ENCODE data around the gene TIGAR.

Gene TIGAR, protein sequence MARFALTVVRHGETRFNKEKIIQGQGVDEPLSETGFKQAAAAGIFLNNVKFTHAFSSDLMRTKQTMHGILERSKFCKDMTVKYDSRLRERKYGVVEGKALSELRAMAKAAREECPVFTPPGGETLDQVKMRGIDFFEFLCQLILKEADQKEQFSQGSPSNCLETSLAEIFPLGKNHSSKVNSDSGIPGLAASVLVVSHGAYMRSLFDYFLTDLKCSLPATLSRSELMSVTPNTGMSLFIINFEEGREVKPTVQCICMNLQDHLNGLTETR

DNA sequence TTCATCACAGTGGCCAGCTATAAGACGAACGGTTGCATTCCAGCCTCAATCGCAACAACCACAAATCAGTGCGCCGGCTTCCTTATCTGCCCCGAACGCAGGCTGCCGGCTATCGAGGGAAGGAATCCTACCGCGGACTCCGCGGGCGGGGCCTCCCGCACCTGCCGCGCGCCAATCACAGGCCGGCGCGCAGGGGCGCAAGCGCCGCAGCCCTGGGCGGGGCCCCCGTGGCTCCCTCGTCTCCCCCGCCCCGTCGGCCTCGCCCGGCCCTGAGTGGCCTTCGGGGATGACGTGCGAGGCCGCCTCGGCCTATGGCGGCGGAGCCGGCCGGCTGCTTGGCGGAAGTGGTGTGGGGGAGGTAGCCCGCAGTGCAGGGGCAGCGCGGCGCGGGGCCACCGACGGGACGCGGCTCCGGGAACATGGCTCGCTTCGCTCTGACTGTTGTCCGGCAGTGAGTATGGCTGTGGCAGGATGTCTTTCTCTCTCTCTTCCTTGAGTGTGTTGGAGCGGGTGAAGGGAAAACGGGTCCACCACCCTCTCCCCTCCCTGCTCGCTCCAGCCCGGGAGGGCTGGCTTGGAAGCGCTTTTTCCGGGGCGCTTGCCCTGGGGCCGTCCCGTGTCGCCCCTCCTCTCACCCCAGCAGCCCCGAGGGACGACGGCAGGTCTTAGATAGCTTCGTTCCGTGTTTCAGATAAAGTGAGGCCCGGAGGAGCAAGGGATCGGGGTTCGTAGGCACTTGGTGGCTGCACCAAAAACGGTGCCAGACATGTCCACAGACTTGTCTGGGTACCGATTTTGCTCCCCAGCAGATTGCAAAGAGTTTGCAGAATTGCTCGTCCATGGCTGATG lies at the start of gene TIGAR:
TIGAR (plus strand) TSS at position 361 of the 849 bp plus-strand sequence; CDS start at position 420, 59 bp downstream.
- peak; percentile 90 to 91 for DNase-seq

DNA sequence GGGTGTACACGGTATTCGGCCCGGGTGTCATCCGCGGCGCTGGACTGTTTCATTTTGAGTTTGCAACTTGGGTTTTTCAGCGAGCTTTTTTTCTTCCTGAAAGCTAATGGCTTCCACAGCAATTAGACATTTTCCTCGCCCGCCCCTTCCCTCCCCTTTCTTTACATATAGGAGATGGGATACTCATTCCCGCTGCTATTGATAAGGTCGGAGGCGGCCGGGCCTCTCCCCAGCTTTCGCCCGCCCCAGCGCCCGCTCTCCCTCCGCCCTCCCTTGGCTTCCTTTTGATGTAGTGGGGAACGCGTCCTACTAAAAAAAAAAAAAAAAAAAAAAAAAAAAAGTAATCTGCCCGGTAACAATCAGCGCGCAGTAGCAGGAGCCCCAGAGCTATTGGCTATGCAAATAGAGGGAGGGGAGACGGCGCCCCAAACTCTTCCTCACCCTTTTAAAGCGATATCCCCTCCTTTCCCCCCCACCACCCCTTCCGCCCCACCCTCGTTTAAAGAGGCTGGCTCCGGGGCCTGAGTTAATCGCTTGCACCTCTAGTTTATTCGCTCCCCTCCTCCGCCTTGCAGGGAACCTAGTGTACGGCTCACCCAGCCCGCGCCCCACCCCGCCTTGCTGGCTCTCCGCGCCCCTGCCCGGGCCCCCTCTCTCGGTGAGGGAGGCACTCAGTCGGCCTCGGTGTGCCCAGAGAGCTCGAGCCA lies 49.1 kb upstream of the TIGAR start:
- peak; percentile 94 to 95 for DNase-seq

DNA sequence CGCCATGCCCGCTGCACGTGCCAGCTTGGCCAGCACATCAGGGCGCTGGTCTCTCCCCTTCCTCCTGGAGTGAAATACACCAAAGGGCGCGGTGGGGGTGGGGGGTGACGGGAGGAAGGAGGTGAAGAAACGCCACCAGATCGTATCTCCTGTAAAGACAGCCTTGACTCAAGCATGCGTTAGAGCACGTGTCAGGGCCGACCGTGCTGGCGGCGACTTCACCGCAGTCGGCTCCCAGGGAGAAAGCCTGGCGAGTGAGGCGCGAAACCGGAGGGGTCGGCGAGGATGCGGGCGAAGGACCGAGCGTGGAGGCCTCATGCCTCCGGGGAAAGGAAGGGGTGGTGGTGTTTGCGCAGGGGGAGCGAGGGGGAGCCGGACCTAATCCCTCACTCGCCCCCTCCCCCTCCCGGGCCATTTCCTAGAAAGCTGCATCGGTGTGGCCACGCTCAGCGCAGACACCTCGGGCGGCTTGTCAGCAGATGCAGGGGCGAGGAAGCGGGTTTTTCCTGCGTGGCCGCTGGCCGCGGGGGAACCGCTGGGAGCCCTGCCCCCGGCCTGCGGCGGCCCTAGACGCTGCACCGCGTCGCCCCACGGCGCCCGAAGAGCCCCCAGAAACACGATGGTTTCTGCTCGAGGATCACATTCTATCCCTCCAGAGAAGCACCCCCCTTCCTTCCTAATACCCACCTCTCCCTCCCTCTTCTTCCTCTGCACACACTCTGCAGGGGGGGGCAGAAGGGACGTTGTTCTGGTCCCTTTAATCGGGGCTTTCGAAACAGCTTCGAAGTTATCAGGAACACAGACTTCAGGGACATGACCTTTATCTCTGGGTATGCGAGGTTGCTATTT lies 48.4 kb upstream of the TIGAR start:
- DNase-seq, result peak; percentile 80 to 86

DNA sequence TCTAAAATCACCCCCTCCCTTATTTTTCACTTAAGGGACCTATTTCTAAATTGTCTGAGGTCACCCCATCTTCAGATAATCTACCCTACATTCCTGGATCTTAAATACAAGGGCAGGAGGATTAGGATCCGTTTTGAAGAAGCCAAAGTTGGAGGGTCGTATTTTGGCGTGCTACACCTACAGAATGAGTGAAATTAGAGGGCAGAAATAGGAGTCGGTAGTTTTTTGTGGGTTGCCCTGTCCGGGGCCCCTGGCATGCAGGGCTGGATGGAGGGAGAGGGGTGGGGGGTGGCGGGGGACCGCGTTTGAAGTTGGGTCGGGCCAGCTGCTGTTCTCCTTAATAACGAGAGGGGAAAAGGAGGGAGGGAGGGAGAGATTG lies 47.8 kb upstream of the TIGAR start:
- no peak for DNase-seq

DNA sequence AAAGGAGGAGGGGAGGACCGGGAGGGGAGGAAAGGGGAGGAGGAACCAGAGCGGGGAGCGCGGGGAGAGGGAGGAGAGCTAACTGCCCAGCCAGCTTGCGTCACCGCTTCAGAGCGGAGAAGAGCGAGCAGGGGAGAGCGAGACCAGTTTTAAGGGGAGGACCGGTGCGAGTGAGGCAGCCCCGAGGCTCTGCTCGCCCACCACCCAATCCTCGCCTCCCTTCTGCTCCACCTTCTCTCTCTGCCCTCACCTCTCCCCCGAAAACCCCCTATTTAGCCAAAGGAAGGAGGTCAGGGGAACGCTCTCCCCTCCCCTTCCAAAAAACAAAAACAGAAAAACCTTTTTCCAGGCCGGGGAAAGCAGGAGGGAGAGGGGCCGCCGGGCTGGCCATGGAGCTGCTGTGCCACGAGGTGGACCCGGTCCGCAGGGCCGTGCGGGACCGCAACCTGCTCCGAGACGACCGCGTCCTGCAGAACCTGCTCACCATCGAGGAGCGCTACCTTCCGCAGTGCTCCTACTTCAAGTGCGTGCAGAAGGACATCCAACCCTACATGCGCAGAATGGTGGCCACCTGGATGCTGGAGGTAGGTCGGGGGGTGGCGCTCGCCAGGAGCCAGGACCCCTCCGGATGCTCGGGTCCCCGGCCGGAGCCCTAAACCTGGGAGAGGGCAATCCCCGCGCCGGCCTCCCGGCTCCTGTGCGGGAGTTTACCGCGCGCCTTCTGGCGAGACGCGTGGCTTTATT lies 47.2 kb upstream of the TIGAR start, which contains the start of gene CCND2:
CCND2 (plus strand) TSS at position 111 of the 744 bp plus-strand sequence; CDS start at position 390, 279 bp downstream.
- DNase-seq, result peak; percentile 82 to 84

DNA sequence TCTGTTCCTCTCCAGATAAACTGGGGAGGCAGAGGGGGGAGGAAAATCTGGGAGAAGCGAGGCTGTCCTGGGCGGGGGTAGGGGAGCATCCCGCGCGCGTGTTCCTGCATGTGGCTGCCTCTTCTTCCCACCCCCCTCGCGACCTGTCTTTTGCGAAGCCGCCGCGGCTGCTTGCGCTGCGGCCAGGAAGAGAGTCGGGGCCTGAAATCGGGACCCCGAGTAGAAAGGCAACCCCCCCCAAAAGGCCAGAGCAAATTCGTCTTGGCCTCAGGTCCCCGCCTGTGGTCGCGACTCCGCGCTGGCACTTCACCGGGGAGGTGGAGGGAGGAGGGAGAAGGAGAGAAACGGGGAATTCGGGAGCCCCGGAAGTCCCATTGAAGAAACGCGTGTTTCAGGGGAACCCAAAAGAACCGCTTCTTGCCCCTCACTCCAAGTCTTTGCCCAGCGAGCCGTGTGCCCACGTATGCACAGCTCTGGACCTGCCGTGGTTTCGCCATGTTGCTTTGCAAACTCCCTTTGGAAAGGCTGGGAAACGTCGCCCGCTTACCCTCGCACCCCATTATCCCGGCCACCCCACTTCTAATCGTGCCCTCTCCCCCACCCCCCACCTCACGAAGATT lies 46.5 kb upstream of the TIGAR start:
- DNase-seq, result peak in 1 of 2 donors; percentile 42

DNA sequence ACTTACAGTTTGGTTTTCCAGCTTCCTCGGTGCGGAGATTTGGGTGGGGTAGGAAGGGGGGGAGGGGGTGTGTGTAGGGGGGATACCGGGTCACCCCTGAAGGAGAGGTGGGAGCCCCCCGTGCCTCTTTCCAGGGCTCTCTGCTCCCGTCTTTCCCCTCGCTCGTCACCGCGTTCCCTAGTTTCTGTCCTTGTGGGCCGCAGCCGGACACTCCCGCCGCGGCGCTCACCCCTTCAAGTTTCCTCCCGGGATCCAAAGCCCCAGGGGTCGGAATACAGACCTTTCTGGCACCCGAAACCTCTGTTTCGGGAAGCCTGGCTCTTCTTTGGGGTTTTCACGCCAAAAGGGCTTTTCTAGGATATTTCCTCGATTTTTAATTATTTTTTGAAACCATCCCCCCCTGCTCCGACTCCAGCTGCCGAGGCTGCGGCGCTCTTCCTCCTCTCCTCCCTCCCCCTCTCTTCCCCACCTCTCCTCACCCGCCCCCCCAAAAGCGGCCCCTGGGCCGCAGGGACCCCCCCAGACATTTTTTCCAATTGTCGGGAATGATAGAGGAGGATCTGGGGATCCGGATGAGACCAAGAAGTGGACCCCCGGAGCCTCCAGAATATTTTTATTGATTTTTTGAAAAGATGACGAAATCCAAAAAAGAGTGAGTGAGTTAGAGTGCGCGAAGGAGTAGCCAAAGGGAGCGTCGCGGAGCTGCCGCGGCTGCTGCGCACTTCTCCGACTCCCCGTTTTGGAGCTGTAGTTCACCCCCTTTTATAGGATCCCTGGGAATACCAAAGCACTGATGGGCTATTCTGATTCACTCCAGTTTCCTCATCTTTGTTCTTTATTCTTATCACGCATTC lies 45.8 kb upstream of the TIGAR start:
- no peak for DNase-seq

DNA sequence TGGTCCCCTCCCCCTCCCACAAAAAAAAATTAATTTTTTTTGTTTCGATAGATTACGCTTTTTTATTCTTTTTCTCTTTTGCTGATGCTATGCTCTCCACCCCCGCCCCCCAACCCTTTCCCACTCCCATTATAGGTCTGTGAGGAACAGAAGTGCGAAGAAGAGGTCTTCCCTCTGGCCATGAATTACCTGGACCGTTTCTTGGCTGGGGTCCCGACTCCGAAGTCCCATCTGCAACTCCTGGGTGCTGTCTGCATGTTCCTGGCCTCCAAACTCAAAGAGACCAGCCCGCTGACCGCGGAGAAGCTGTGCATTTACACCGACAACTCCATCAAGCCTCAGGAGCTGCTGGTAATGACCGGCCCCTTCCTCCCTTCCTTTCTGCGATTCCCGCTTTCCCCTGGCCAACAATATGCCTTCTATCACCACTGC lies 45.1 kb upstream of the TIGAR start:
- DNase-seq, result no peak

DNA sequence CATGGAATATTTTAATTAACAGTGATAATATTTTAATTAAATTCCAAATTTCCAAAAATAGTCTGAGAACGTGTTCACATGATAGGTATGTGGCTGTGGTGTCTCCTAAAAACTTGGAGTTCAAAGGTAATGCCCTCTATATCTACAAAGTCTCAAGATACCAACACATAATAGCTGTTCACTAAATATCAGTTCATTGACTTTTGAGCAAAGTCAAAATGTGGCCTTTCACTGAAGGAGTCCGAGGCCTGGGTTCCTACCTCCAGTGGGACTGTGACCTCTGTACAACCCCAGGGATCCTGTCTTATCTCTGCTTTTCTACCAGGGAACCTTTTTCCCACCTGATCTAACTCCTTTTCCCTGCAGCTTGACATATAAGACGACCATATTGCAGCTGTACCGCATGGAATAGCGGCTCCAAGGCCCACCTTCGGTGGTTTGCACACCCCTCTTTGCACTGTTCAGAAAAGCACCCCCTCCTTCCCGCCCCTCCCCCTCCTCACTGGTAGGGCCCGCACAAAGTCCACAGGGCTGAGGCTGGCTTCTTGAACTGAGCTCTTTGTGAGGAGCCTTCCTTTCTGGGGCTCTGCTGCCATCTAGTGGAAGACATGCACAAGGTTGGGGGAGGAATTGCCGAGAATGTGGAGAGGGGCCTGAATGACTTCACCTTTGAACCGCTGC lies 44.3 kb upstream of the TIGAR start:
- DNase-seq, result peak; percentile 91 to 93

DNA sequence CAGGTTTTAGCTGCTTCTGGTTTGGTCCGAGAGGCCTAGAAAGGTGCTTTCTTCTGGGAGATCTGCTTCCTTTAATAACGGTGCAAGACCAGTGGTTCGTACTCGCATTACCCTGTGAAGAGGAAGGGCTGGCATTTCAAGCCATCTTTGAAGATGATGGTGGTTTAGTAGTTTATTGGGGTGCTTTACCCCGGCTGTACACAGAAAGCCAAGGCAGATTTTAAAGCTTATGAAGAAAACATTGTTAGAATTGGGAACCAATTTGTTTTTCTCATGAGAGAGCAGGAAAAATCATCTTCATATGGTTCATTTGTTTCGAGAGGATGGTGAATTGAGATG lies 43.8 kb upstream of the TIGAR start:
- DNase-seq, result no peak

DNA sequence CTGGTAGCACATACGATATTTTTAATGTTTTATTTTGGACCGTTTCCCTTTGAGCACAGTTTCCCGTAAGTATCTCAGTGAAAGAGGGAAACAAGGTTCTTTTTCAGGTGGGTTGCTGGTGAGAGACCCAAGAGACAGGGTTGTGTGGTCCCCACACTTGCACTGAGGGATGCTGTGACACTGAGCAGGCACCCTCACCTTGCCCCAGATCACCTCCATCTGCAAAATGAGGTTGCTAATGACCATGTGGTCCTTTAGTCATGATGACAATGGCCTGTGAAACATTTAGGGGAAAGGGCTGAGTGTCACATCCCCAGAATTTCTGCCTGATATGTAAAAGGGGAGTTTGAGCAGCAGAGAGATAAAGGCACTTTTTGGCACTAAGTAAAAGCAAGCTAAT lies 43.2 kb upstream of the TIGAR start:
- no peak for DNase-seq

DNA sequence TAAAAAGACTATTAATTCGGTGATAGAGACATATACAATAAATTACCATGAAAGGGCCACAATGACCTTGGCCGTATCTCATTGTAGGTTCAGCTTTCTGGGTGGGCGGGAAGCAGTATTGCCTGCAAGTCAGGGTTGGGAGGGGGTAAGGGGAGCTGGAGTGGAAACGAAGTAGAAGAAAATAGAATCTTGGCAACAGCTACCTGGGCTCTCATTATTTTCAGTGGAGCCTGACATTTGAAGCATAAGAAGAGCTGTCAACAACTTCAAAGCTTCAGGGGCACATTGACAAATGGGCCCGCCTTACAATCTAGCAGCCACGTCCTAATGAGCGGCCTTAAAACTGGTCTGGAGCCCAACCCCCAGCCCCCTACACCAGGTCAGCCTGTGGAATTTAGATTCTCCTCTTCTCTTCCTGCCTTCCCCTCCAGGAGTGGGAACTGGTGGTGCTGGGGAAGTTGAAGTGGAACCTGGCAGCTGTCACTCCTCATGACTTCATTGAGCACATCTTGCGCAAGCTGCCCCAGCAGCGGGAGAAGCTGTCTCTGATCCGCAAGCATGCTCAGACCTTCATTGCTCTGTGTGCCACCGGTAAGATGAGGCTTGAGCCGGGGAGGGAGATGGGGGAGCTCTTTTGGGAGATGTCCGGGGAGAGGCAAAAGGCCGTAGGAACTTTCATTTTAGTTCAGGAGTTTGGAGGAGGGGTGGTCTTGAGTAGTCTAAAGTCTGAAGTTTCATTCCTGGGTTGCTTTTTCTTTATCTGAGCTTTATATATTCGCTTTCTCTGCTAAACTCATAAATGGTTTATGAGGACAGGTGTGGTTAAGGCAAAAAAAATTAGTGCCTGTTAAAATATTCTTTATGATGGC lies 42.5 kb upstream of the TIGAR start:
- peak in 1 of 2 donors; percentile 58 for DNase-seq

DNA sequence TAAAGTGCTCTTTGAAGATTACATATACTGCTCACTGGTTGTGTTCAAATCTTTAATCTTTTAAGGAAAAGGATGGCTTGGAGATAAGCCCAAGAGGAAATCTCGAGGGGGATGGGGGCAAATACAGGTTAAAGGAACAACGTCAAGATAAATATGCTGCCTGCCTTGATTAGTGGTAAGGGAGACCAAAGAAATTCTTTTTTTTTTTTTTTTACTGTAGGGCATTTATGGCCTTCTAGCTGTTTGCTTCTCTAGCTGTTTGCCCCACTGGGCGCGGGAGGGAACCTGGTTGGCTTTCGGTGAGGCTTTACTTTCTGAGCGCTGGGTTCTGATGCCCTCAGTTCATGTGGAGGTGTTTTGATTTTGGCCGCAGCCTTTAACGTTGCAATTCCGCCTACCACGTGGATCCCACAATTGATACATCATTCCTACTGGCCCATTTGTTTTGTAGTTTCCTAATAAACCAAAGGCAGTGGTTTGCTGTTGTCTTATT lies 41.8 kb upstream of the TIGAR start:
- no peak for DNase-seq

DNA sequence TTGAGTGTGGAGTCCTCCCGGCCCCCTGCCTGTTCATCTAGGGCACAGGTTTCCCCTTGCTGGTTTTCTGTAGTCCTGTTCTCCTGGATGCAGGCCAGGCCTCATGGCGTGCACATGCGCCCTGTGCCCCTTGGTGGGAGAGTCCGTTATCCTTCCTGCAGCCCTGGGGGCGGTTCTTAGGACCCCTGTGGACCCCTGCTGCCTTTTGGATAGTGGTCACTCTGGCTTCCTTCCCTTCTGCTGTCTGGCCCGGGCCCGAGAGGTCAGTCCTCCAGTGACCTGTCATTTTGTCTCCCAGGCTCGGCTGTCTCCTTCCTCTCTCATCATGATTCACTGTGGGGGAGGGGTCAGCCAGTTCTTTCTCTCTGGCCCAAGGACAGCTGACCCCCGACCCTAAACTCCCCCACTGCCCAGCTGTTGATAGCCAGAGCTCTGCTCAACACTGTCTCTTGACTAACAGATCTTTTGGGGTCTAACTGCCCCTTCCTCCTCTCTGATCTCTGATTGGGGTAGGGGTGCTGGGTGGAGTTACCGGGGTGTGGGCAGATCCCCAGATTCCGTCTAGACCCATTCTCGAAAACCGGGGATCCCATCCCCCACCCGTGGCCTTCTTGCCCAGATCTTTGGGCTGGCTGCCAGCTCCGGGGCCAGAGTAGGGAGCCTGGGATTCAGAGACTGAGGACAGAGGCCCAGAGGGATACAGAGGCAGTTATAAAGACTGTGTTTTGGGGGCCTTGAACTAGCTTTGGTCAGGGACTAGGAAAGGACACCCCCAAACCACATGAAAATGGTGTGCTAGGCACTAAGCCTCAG lies 40.5 kb upstream of the TIGAR start:
- no peak for DNase-seq

DNA sequence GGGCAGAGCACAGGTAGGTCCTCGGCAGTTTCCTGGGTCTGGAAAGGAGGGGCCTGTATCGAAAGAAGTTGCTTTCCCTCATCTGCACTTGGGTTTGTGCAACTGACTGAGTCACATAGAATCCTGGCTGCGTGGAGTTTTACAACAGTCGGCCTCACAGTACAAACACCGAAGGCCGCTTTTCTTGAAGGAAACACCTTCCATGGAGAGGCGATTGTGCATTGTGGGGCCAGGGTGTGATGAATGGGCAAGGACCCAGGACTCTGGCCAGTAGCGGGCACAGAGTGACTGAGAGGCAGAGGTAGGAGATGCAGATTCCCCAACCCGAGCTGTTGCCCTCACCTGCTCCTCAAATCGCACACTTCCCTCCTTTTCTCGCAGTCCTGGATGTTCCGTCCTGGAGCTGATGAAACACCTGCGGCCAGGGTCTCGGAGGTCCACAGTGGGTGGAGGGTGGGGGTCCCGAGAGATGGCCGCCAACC lies 39.8 kb upstream of the TIGAR start:
- no peak for DNase-seq

DNA sequence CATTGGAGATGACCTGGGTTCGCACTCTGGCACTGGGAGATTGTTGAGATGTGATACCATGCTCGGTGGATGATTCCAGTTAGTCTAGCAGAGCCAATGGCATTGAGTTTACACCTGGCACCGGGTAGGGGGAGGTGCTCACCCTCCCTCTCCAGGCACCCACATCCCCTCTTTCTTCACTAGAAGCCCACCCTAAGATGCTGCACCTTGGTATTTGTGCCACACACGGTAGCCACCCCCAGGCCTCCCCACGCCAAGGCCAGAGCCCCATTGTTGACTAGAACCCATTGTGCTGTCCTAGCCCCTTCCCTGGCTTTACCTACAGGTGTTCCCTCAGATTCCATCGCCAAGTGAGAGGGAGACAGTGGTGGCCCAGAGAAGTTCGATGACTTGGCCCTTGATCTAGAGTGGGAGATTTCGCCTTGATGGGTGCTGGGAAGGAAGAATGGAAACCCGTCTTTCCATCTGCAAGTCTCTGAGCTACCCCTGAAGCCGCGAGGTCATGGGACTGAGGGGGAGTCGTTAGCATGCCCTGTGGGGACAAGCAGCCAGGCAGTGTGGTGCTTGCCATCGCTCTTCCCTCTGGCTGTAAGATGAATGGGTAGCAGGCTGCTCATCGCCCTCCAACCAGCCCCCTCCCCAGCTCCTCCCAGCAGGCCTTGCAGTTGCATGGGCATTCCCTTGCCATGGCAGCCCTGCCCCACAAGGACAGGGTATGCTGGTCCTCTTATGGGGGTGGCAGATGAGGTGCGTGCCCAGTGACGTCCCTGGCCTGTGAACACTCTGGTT lies 38.7 kb upstream of the TIGAR start:
- no peak for DNase-seq
